Measurements from ENCODE around the gene TNNT2.

The TNNT2 gene

DNA sequence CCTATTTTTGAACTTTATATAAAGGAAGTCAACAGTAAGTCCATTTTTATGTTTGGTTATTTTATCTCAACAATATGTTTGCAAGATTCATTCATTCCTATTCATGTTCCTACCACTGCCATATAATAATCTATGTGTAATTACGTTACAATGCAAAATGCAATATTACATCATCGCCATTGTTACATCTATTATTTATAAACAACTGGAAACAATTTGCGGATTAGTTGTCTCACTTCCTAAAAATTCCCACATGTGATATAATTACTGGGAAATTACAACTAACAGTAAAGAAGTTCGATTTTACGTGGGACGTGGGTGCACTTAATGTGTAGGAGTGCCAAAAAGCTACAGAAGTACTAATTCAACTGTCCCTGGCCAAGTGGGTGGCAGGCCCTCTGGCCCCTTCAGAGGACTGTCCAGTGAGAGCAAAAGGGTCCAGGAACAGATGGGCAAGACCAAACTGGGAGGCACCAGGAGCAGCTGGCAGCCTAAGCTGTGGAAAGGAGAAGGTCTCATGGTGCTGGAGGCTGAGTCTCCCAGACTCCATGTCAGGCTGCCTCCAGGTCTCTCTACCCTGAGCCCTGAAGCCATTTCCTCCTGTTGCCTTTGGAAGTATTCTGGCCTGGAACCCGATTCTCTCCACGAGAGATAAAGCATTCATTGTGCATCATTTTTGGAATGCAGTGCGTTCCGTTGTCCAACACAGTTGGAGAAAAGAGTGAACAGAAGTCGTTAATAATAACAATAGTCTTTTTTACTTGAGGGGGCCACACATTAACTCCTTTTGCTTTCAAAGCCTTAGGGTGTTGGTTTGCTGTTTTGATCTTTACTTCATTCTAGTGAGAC lies 42.9 kb downstream of the TNNT2 start:
- no peak for DNase-seq (ENCODE audit: low read depth)

GRCh38 chr1:201332616-201333335 lies 44.7 kb downstream of the TNNT2 start:
- DNase-seq (ENCODE audit: low read depth), result no peak

DNA sequence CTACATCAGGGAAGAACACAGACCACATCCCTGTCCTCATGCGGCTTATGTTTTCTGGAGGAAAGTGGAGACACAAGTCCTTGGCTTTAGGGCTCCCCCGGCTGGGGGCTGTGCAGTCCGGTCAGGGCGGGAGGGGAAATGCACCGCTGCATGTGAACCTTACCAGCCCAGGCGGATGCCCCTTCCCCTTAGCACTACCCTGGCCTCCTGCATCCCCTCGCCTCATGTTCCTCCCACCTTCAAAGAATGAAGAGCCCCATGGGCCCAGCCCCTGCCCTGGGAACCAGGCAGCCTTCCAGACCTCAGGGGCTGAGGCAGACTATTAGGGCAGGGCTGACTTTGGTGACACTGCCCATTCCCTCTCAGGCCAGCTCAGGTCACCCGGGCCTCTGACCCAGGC lies 45.5 kb downstream of the TNNT2 start:
- DNase-seq (ENCODE audit: low read depth), result no peak

DNA sequence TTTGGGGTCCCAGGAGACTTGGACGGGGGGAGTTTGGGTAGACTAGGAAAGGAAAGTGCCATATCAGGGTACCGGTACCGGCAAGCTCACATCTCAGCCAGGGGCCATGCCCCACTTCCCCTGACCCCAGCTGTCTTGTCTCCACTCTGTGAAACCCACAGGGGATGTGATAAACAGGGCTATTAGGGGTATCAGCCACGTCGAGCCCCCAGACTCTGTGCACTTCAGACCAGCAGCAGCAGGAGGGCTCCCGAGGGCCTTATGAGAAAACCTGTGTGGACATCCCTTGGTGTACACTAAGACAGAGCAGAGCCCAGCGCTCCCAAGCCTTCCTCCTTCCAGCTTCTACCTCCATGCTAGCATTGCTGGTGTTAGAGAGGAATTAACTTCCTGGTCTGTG lies 46.3 kb downstream of the TNNT2 start:
- no peak for DNase-seq (ENCODE audit: low read depth)

DNA sequence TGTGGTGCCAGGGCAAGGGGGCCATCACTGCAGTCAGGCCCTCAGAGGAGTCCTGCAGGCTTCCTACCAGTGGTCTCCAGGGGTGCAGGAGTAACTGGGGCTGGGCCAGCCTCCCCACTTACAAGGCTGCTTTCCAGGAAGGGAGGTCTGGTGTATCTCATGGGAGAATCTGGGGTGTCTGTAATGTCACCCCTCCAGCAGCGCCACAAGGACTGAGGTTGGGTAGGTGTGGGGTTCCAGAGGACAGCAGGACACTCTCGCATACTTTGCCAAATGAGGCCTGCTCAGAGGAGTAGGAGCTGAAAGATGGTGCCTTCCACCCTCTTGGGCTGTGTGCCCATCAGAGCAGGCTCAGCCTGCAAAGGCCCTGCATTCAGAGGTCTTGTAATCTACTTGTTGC lies 46.9 kb downstream of the TNNT2 start:
- no peak for DNase-seq (ENCODE audit: low read depth)

GRCh38 chr1:201329801-201330200 lies 47.7 kb downstream of the TNNT2 start:
- DNase-seq (ENCODE audit: low read depth), result no peak

- DNase-seq (ENCODE audit: low read depth), result no peak
Observed at GRCh38 chr1:201329286-201329685, 48.2 kb downstream of the TNNT2 start.

DNA sequence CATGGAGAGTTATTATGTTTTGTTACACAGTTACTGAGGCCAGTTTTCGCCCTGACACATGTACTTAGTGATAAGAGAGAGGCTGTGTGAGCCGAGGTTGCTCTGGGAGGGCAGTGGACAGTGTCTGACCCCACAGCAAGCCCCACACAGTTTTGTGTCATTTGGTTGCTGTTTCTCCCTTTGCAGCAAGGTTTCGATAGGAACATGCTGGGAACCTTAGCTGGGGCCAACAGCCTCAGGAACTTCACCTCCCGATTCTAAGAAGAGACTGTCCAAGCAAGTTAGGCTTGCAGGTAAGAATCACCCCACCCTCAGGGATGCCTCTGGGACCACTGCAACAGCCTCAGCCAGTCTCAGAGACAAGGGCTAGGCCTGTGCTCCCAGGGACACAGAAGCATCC lies 48.9 kb downstream of the TNNT2 start:
- DNase-seq (ENCODE audit: low read depth), result no peak

GRCh38 chr1:201327687-201328240 lies 49.7 kb downstream of the TNNT2 start:
- no peak for DNase-seq (ENCODE audit: low read depth)

GRCh38 chr1:201326710-201327109 lies 50.8 kb downstream of the TNNT2 start:
- DNase-seq (ENCODE audit: low read depth), result no peak

GRCh38 chr1:201325678-201326060 lies 51.8 kb downstream of the TNNT2 start:
- DNase-seq (ENCODE audit: low read depth), result no peak

DNA sequence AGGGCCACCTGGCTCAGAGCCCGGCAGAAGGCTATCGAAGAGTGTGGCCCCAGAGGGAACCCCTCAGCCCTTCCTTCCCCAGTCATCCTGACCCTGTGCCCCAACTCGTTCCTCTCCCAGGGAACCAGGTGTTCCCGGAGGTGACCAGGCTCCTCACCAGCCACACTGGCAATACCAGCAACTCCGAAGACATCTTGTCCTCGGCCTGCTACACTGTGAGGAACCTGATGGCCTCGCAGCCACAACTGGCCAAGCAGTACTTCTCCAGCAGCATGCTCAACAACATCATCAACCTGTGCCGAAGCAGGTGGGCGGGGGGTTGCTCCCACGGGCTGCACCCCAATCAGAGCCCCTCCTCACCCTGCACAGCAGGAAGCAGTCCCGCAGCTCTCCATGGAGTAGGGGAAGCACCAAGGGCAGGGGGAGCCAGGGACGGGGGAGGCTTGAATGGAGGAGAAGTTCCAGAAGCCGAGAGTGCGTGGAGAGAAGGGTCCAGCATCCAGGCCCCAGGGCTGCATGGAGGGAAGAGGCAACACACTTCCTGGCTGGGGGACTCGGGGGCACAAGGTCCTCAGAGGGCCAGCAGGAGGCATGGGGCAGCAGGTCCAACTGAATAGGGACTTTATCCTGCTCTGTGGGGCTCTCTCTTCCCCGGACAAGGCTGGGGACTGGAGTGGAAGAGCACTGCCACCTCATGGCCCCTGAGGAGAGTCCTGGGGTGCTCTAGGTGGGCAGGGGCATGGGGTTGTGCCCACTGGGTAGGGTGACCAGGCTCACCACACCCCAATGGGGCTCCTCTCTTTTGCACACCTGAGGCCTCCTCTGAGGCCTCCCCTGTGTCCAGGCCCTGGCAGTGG lies 52.4 kb downstream of the TNNT2 start:
- DNase-seq (ENCODE audit: low read depth), result no peak

- DNase-seq (ENCODE audit: low read depth), result no peak
Observed at GRCh38 chr1:201324306-201324705, 53.2 kb downstream of the TNNT2 start.

DNA sequence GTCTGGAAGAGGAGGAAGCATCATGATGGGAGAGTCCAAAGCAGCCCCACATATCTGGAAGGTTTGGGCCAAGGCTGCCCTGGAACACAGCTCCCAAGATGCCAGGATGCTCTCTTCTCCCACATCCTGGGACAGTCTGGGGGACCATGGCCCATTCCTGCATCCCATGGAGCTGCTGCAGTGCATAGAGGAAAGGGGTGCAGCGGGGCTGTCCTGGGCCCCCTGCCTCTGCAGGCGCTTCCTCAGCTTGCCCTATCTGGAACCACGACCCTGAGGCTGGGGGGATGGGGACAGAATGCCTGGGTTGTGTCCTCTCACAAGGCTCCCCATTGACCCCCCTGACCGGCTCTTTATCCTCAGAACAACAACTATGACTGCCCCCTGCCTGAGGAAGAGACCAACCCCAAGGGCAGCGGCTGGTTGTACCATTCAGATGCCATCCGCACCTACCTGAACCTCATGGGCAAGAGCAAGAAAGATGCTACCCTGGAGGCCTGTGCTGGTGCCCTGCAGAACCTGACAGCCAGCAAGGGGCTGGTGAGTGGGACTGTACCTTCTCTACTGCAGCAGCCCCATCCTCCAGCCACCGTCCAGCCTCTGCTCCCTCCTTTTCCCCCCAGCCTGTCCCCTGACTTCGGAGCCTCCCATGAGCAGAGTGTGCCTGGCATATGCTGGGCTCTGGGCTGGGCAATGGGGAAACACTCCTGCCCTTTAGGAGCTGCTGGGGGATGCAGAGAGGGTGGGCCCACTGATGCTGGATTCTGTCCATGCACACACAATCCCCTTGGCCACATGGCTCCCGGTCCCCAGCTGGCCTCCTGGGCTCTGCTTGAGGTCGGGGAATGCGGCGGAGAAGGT lies 54.6 kb downstream of the TNNT2 start:
- no peak for DNase-seq (ENCODE audit: low read depth)

DNA sequence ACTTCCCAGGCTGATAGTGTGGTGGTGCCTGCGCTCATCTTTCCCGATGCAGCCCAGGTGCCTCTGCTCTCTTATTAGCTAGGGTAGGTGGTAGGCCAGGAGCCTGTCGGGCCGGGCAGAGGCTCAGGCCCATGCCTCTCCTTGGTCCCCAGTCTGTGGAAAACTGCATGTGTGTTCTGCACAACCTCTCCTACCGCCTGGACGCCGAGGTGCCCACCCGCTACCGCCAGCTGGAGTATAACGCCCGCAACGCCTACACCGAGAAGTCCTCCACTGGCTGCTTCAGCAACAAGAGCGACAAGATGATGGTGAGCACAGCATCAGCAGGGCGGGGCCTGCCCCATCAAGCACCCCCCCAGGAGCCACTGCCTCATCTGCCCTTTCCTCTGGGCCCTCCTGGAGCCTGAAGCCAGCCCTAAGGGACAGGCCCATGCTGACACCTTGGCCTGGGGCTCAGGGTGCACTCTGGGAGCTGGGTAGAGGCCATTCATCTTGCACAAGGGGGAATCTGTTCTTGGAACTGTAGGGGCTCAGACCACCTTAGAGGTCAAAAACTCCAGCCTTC lies 55.6 kb downstream of the TNNT2 start:
- no peak for DNase-seq (ENCODE audit: low read depth)

DNA sequence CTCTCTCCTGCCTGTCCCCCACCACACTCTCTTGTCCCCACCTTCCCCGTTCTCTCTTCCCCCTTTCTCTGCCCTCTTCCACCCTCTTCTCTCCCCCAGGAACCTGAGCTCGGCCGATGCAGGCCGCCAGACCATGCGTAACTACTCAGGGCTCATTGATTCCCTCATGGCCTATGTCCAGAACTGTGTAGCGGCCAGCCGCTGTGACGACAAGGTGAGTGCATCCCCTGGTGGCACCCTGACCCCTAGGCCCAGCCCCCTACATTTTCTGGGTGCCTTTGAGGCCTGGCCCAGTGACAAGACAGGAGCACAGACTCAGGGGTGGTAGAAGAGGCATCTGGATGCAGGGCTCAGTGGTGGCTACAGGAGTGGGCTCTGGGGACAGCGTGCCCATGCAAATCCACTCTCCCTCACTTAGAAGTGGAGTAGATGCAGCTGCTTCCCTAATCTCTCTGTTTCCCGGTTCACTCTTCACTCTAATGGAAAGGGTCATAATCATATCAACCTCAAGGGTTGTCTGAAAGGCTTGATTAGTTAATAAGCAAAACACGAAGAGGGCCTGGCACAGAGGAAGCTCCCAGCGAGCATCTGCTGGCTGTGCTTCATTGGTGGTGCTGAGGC lies 57.2 kb downstream of the TNNT2 start:
- no peak for DNase-seq (ENCODE audit: low read depth)

DNA sequence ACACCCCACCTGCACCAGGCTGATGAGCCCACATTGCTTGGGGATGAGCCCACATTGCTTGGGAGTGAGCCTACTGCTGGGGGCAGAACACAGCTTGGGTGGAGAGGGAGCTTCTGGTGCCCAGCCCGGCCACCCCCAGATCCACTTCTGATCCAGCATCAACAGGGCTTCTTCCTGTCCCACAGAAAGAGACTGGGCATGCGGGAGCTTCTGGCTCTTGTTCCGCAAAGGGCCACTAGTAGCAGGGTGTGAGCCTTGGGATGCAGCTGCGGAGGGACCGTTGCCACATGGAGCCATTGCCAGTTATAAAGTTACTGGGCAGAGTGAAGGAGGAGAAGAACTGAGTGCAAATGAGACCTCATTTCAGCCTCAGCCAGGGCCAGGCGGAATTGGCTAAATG lies 57.8 kb downstream of the TNNT2 start:
- no peak for DNase-seq (ENCODE audit: low read depth)

DNA sequence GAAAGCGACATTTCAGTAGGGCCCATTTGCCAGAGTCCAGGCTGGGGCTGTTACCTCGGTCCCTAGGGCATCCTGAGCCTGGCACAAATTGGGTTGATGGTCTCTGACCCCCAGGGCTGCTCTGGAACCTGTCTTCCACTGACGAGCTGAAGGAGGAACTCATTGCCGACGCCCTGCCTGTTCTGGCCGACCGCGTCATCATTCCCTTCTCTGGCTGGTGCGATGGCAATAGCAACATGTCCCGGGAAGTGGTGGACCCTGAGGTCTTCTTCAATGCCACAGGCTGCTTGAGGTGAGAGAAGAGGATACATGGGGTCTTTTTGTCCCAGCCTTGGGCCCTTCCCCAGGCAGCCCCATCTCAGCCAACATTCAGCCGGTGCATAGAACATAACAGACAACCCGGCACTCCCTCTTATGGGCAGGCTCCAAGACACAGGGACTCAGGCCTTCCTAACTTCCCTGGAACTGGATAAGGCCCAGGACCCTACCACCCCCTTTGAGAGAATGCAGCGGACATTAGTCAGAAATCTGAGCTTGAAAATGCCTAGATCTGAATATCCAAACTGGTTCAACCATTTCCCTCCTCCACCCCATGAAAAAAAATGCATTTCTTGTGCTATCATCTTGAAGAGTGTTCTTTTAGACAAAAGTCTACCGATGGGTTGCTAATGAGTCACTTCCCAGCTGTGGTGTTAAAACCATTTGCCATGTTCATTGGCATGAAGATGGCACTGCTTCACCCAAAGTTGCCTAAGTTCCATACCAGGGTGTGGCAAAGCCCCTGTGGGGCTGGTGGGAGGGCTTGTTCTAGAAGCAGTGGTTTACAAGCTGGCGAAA lies 58.8 kb downstream of the TNNT2 start:
- DNase-seq (ENCODE audit: low read depth), result no peak

- DNase-seq (ENCODE audit: low read depth), result no peak
Observed at GRCh38 chr1:201317551-201317950, 59.9 kb downstream of the TNNT2 start.

DNA sequence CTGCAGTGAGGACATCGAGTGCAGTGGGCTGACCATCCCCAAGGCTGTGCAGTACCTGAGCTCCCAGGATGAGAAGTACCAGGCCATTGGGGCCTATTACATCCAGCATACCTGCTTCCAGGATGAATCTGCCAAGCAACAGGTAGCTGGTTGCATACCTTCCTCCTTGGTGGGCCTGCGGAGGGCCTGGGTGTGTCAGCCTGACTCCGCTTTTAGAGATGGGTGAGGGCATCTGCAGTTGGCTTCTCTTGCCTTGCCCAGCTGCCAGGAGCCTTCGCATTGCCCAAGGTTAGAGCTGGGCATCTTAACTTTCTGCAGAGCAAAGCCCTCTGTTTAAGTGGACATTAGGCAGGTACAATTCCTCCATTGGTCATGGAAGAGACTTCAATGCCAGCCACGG lies 60.9 kb downstream of the TNNT2 start:
- DNase-seq (ENCODE audit: low read depth), result no peak
